ENCODE results near the gene SPTBN1. TPM values are rescaled to one million over a fixed set of nuclear protein-coding genes. Genes with fewer than 3 reads are reported as not detected.

SPTBN1 gene
- total and polyA plus RNA-seq, 2 of the 4 experiments (the other 2 are of a cell fraction): 49.1 to 241 TPM

- in situ Hi-C loops (cut with MboI; ENCODE audit: low sequenced_read_pairs): no loop called here
- Histone ChIP-seq H4K91ac (ENCODE audit: insufficient read depth, low read depth, low read length) (no peak overlapping the region), H3K79me1 (ENCODE audit: low read depth in 1 of 2, low read length in 2 of 2) (no peaks in the 10 kb centered on the region), H3K56ac (ENCODE audit: extremely low read depth, insufficient read depth, low read length) (no peak overlapping the region), H2AFZ (replicated peaks; ENCODE audit: low read length, poor library complexity) (no peak overlapping the region), H4K5ac (ENCODE audit: low read depth, low read length) (no peak overlapping the region), H3K36me3 (ENCODE audit: control insufficient read depth, insufficient read depth, low read length) (no peaks in the 10 kb centered on the region), H3K27me3 (ENCODE audit: control insufficient read depth, insufficient read depth, low read length) (no peaks in the 10 kb centered on the region; the same call in 1 of the 2 replicates), H3K4ac (ENCODE audit: low read depth, low read length) (no peak overlapping the region), H2BK20ac (ENCODE audit: low read depth, low read length) (no peak overlapping the region), H2BK15ac (ENCODE audit: low read depth, low read length) (no peak overlapping the region), H3K4me3 (ENCODE audit: insufficient read depth, low read depth, low read length) (no peak overlapping the region), H2BK5ac (ENCODE audit: low read depth, low read length, poor library complexity, severe bottlenecking) (no peak overlapping the region), H3K9me3 (ENCODE audit: control insufficient read depth, insufficient read depth, low read length) (no peaks in the 10 kb centered on the region), H2AK5ac (ENCODE audit: low read depth, low read length) (no peak overlapping the region), H4K8ac (ENCODE audit: low read depth in 2 of 2, low read length in 2 of 2) (no peak overlapping the region), H3K9me1 (ENCODE audit: insufficient read depth, low read length) (no peaks in the 10 kb centered on the region), H4K20me1 (ENCODE audit: insufficient read depth, low read length) (no peaks in the 10 kb centered on the region), H3K9ac (ENCODE audit: low read depth, low read length) (no peak overlapping the region), H3K23ac (ENCODE audit: low read depth, low read length) (no peak overlapping the region), H3K18ac (ENCODE audit: low read depth, low read length) (no peak overlapping the region), H2AK9ac (replicated peaks; ENCODE audit: low read depth, low read length, poor library complexity) (no peak overlapping the region), H3K4me2 (ENCODE audit: low read depth, low read length) (no peak overlapping the region), H3K27ac (ENCODE audit: insufficient read depth, low read length) (no peak overlapping the region), H2BK120ac (ENCODE audit: low read depth, low read length) (no peak overlapping the region), H3K14ac (replicated peaks; ENCODE audit: low read depth, low read length) (no peak overlapping the region), H3K4me1 (ENCODE audit: control insufficient read depth, insufficient read depth, low read length) (no peaks in the 10 kb centered on the region)
- BruUV-seq (replicated peaks): no TSS peak
- ATAC-seq (ENCODE audit: low read depth): no peak
- no peak for DNase-seq
- POLR2A ChIA-PET (ENCODE audit: unreplicated experiment): no interaction called here
- dilution Hi-C loops (cut with HindIII; ENCODE audit: low sequenced_read_pairs, unreplicated experiment): no loop called here
- intact Hi-C loops (cut with micrococcal nuclease): no loop called here
- WGBS, 2 experiments (ENCODE audit: extremely low coverage in 2 of 2, insufficient read length in 1 of 2): no CpG with 5 or more reads among the region's 5 CpGs
- CTCF ChIA-PET: no interaction called here
- TF ChIP-seq RFX5 (IDR thresholded peaks at IDR 0.05; ENCODE audit: low read depth, low read length): no peak
- TF ChIP-seq RCOR1 (IDR thresholded peaks at IDR 0.05; ENCODE audit: insufficient replicate concordance, low read length): no peak
- no peak for TF ChIP-seq MAFK (IDR thresholded peaks at IDR 0.05; ENCODE audit: low read depth, low read length)
- TF ChIP-seq MXI1 (IDR thresholded peaks at IDR 0.05; ENCODE audit: borderline replicate concordance, low read depth, low read length): no peak
- TF ChIP-seq NFE2L2 (IDR thresholded peaks at IDR 0.05; ENCODE audit: low read depth, low read length): no peak
- no peak for TF ChIP-seq SMC3 (IDR thresholded peaks at IDR 0.05; ENCODE audit: low read depth, low read length)
- no peak for TF ChIP-seq BHLHE40 (IDR thresholded peaks at IDR 0.05; ENCODE audit: low read depth, low read length)
- TF ChIP-seq FOS (IDR thresholded peaks at IDR 0.05; ENCODE audit: low read depth, low read length): no peak
- no peak for TF ChIP-seq USF2 (IDR thresholded peaks at IDR 0.05; ENCODE audit: low read depth, low read length)
- TF ChIP-seq POLR2A (IDR thresholded peaks at IDR 0.05; ENCODE audit: low read depth, low read length): no peak
- TF ChIP-seq ELK1 (IDR thresholded peaks at IDR 0.05; ENCODE audit: borderline replicate concordance, low read depth, low read length): no peak
- TF ChIP-seq CHD1 (IDR thresholded peaks at IDR 0.05; ENCODE audit: low read depth, low read length): no peak
- TF ChIP-seq CEBPB (IDR thresholded peaks at IDR 0.05; ENCODE audit: low read depth, low read length): no peak
- TF ChIP-seq CTCF (conservative IDR thresholded peaks at IDR 0.05; ENCODE audit: low read depth, low read length): no peak
Measured at GRCh38 chr2:54430649-54431048, 25.5 kb upstream of the SPTBN1 start.

Data from IMR-90 (cell line).